H1 (cell line): ENCODE measurements around the gene ARID1B. TPM values are rescaled to one million over a fixed set of nuclear protein-coding genes. Genes with fewer than 3 reads are reported as not detected.

Experiments
- NANOG ChIP-seq: IDR thresholded peaks from 2 replicates; pipeline ENCODE4 v1.6.1; 2011; ENCODE audit warnings: low read length, low read depth, mild to moderate bottlenecking, inconsistent platforms; ENCODE audit not compliant: insufficient read depth, poor library complexity, severe bottlenecking
- polyA plus RNA-seq, 7 experiments: library from polyadenylated mRNA; depleted of rRNA in 3 of 7; stranded (reverse) in 5 of 7; unstranded in 2 of 7; fragments of >200 nt in 5 of 7; fragments of 200-250 nt in 2 of 7; gene quantifications; 1 replicate in 5 of 7; 2 replicates in 1 of 7; 4 replicates in 1 of 7; pipeline versions ENCODE4 v1.2.1 to v1.2.3, GENCODE V29; 2011 to 2013; ENCODE audit warnings: missing spikeins in 2 of 7, mixed read lengths in 2 of 7
- total RNA-seq: library from RNA; stranded (reverse); fragmentation: NEBNext Ultra II Directional; extraction: Animal tissue kit (Norgen Biotek cat#: 25700); gene quantifications from 2 replicates; pipeline ENCODE4 v1.2.1, GENCODE V29; 2021

The ARID1B gene
- total and polyA plus RNA-seq, 2 of the 8 experiments (the other 6 are each of a cell fraction or from before 2014, with no cell fraction given) = 24.3 to 70.3 TPM

DNA sequence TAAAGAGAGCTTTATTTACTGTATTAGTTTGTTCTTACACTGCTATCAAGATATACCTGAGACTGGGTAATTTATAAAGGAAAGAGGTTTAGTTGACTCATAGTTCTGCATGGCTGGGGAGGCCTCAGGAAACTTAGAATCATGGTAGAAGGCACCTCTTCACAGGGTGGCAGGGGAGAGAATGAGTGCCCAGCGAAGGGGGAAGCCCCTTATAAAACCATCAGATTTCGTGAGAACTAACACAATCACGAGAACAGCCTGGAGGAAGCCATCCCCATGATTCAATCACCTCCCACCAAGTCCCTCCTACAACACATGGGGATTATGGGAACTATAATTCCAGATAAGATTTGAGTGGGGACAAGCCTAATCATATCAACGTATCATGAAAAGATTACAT is 27.2 kb downstream of the ARID1B start (continued):
- no peak for TF ChIP-seq NANOG
